Measurements from ENCODE around the gene SLC25A48. TPM values are rescaled to one million over a fixed set of nuclear protein-coding genes. Genes with fewer than 3 reads are reported as not detected.

The SLC25A48 gene
- total RNA-seq, 1 donor from 2014 or later: not detected

DNA sequence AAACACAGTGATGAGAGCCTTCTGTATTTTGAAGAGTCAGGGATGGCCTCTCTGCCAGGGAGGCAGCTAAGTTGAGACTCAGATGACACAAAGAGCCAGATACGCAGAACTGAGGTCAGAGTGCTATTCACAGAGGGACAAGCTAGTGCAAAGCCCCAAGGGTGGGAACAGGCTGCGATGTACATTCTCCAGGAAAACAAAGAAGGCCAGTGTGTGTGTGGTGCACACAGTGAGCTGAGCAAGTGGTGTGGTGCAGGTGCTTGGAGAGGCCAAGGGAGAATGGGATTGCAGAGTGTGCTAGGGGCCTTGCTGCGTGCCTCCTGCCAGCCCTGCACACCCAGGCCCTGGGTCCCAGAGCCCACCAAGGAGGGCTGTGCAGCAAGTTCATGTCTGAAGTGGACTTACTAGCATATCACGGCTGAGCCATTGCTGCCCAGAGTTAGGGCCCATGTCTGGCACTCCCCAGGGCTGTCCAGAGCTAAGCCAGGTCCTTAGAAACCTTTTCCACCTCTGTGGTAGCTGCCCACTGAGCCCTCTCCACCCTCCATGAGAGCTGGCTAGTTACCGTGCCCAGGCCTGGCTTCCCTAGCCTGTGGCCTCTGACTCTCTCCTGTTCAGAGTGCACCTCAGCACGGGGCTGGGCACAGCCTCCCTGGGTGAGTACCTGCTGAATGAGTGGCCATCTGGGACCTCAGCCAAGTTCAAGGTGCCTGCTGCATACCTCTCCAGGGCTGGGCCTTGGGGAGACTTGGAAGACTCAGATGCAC is 9.3 kb downstream of the SLC25A48 start:
- H3K36me3 Mint-ChIP-seq (ENCODE audit: low read depth): no peaks in the 10 kb centered on the region
- ATAC-seq (ENCODE audit: low read depth): no peak
- no peak for DNase-seq
- intact Hi-C loops (cut with micrococcal nuclease): no loop called here
- H3K27ac Mint-ChIP-seq: no peak overlapping the region
- TF ChIP-seq, protein P1, sequence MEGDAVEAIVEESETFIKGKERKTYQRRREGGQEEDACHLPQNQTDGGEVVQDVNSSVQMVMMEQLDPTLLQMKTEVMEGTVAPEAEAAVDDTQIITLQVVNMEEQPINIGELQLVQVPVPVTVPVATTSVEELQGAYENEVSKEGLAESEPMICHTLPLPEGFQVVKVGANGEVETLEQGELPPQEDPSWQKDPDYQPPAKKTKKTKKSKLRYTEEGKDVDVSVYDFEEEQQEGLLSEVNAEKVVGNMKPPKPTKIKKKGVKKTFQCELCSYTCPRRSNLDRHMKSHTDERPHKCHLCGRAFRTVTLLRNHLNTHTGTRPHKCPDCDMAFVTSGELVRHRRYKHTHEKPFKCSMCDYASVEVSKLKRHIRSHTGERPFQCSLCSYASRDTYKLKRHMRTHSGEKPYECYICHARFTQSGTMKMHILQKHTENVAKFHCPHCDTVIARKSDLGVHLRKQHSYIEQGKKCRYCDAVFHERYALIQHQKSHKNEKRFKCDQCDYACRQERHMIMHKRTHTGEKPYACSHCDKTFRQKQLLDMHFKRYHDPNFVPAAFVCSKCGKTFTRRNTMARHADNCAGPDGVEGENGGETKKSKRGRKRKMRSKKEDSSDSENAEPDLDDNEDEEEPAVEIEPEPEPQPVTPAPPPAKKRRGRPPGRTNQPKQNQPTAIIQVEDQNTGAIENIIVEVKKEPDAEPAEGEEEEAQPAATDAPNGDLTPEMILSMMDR (IDR thresholded peaks at IDR 0.05): no peak
- no peak overlapping the region for H3K4me3 Mint-ChIP-seq
- POLR2A ChIA-PET: no interaction called here
- CTCF ChIA-PET: no interaction called here
- H3K9me3 Mint-ChIP-seq: peaks cover 8% of the 10 kb centered on the region
- peaks cover 8% of the 10 kb centered on the region for H3K27me3 Mint-ChIP-seq
- H3K4me1 Mint-ChIP-seq: no peaks in the 10 kb centered on the region

DNA sequence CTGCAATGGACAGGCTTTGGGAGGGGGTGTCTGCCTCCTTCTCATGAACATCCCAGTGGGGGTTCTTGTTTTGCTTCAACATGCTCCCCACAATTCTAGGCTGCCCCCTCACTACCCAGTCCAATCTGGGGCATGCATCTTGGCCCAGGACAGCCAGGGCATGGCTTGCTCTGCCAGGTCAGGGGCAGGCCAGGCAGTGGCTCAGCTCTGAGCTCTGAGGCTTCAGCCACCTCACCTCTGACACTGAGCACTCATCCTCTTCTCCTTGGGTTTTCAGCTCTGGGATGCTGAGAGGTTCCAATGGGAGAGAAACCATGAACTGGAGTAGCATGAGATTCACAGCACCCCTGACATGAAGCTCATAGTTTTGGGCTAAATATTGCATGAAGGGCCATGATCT is 11.8 kb downstream of the SLC25A48 start:
- DNase-seq (no peak), ATAC-seq (ENCODE audit: low read depth) (no peak)
- no peak overlapping the region for H3K4me3 Mint-ChIP-seq
- intact Hi-C loops (cut with micrococcal nuclease): no loop called here
- no peaks in the 10 kb centered on the region for H3K9me3 Mint-ChIP-seq
- H3K27me3 Mint-ChIP-seq: peaks cover 10% of the 10 kb centered on the region
- no peaks in the 10 kb centered on the region for H3K4me1 Mint-ChIP-seq
- TF ChIP-seq, protein P1 (IDR thresholded peaks at IDR 0.05): no peak
- no peak overlapping the region for H3K27ac Mint-ChIP-seq
- no peaks in the 10 kb centered on the region for H3K36me3 Mint-ChIP-seq (ENCODE audit: low read depth)
- ChIA-PET POLR2A (no interaction called here), CTCF (no interaction called here)

DNA sequence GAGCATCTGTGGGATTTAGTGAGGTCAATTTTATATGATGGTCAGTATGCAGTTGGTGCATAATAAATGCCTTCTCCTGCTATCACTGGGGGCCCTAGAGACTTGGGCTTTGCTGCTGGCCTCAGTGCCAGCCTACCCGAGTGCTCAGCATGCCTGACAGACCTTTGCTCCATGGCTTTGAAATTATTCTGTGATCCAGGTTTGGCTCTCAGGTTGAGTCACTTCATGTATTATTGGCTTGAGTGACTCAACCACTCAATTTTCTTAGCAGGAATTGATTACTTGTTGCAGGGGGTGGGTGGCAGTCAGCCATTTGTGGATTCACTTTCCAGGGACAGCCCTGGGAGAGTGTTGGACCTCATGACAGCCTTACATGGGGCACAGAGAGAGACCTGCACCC is 13.5 kb downstream of the SLC25A48 start:
- Mint-ChIP-seq H3K4me3 (no peak overlapping the region), H3K9me3 (no peaks in the 10 kb centered on the region), H3K27ac (no peak overlapping the region), H3K36me3 (ENCODE audit: low read depth) (no peaks in the 10 kb centered on the region), H3K4me1 (no peaks in the 10 kb centered on the region), H3K27me3 (peaks cover 8% of the 10 kb centered on the region)
- CTCF ChIA-PET: no interaction called here
- intact Hi-C loops (cut with micrococcal nuclease): no loop called here
- TF ChIP-seq, protein P1 (IDR thresholded peaks at IDR 0.05): no peak
- POLR2A ChIA-PET: no interaction called here
- DNase-seq (no peak), ATAC-seq (ENCODE audit: low read depth) (no peak)

DNA sequence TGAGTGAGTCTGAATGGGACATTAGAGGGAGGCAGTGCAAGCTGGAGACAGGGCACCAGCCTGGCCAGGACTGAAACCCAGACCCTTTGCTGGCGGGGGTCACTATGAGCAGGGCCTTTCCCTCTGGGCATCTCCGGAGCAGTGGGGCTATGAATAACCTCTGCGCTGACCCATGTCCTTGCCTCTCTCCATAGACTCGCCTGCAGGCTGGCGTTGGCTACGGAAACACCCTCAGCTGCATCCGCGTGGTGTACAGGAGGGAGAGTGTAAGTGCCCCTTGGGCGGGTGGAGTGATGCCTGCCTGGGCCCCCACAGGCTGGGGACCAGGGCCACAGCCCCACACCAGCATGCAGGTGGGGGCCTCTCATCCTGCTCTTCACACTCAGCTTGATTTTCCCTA is 15.8 kb downstream of the SLC25A48 start:
- ChIA-PET CTCF (no interaction called here), POLR2A (no interaction called here)
- intact Hi-C loops (cut with micrococcal nuclease): no loop called here
- Mint-ChIP-seq H3K27ac (no peak overlapping the region), H3K4me1 (no peaks in the 10 kb centered on the region), H3K4me3 (no peak overlapping the region), H3K36me3 (ENCODE audit: low read depth) (no peaks in the 10 kb centered on the region), H3K27me3 (peaks cover 5% of the 10 kb centered on the region), H3K9me3 (no peaks in the 10 kb centered on the region)
- ATAC-seq (ENCODE audit: low read depth) (no peak), DNase-seq (no peak)
- TF ChIP-seq, protein P1 (IDR thresholded peaks at IDR 0.05): no peak

DNA sequence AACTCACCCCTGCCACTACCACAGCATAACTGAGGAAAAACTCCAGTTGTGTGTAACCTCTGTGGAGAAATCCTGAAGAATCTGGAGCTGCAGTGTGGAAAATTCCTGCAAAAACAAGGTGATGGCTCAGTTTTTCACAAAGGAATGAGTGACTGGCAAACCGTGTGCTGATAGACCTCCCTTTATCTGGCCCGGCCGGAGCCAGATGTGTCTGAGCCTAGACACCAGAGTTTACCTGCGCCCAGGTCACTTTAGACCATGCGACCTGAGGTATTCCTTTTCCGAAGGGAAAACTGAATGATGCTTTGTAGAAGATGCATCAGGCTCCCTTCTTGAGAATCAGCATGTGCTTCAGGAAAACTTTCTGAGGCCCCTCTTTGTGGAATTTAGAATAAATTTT is 16.2 kb downstream of the SLC25A48 start:
- ChIA-PET POLR2A (no interaction called here), CTCF (no interaction called here)
- intact Hi-C loops (cut with micrococcal nuclease): no loop called here
- peaks cover 2% of the 10 kb centered on the region for H3K27me3 Mint-ChIP-seq
- no peaks in the 10 kb centered on the region for H3K4me1 Mint-ChIP-seq
- DNase-seq: no peak
- no peaks in the 10 kb centered on the region for H3K9me3 Mint-ChIP-seq
- no peak overlapping the region for H3K4me3 Mint-ChIP-seq
- no peaks in the 10 kb centered on the region for H3K36me3 Mint-ChIP-seq (ENCODE audit: low read depth)
- no peak overlapping the region for H3K27ac Mint-ChIP-seq
- TF ChIP-seq, protein P1 (IDR thresholded peaks at IDR 0.05): no peak
- no peak for ATAC-seq (ENCODE audit: low read depth)
